Omental fat pad (tissue), 4 donors: ENCODE measurements around the gene PEF1. TPM values are rescaled to one million over a fixed set of nuclear protein-coding genes. Genes with fewer than 3 reads are reported as not detected.

ENCODE experiments used
- ATAC-seq: fragments of 150-250 bp; one replicate; pipeline ENCODE4 v1.9.1; 2016; ENCODE audit warnings: mild to moderate bottlenecking, moderate library complexity; ENCODE audit not compliant: low FRiP score
- DNase-seq: peaks from one replicate; pipeline ENCODE4 v3.0.0-alpha.2; 2019; ENCODE audit warnings: low spot score
- total RNA-seq, 4 donors: library from RNA; depleted of rRNA; stranded (reverse); fragments of >200 nt; gene quantifications; one replicate each; pipeline ENCODE4 v1.1.0, GENCODE V29; 2016
- TF ChIP-seq, protein P1 (sequence below), 3 donors: fragments of 450-650 bp; IDR thresholded peaks; one replicate each; pipeline ENCODE4 v1.5.1; 2016 to 2017; ENCODE audit warnings: antibody characterized with exemption in 3 of 3, mild to moderate bottlenecking in 3 of 3, moderate library complexity in 2 of 3

Gene PEF1
- total RNA-seq, 4 donors from 2014 or later, result 54.7 to 73.5 (median 67.3) TPM

DNA sequence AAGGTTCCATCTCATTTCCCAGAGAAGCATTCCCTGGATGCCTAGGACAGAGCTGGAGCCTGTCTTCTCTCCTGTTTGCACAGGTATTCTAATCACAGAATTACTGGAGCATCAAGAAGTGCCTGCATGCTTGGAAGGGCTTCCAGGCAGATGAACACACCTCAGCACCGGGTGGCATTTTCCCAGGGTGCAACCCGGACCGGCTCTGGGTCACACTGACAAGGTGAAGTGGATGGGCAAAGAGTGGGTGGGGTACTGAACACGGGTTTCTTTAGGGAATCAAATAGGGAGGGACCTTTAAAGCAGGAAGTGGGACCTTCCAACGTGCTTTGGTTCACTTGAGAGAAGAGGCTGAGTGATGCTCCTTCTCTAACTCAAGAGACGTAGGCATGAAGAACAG, 7.1 kb upstream of the PEF1 start:
- no peak for ATAC-seq
- DNase-seq, result no peak
- TF ChIP-seq, protein P1, sequence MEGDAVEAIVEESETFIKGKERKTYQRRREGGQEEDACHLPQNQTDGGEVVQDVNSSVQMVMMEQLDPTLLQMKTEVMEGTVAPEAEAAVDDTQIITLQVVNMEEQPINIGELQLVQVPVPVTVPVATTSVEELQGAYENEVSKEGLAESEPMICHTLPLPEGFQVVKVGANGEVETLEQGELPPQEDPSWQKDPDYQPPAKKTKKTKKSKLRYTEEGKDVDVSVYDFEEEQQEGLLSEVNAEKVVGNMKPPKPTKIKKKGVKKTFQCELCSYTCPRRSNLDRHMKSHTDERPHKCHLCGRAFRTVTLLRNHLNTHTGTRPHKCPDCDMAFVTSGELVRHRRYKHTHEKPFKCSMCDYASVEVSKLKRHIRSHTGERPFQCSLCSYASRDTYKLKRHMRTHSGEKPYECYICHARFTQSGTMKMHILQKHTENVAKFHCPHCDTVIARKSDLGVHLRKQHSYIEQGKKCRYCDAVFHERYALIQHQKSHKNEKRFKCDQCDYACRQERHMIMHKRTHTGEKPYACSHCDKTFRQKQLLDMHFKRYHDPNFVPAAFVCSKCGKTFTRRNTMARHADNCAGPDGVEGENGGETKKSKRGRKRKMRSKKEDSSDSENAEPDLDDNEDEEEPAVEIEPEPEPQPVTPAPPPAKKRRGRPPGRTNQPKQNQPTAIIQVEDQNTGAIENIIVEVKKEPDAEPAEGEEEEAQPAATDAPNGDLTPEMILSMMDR (IDR thresholded peaks at IDR 0.05), result no peak

DNA sequence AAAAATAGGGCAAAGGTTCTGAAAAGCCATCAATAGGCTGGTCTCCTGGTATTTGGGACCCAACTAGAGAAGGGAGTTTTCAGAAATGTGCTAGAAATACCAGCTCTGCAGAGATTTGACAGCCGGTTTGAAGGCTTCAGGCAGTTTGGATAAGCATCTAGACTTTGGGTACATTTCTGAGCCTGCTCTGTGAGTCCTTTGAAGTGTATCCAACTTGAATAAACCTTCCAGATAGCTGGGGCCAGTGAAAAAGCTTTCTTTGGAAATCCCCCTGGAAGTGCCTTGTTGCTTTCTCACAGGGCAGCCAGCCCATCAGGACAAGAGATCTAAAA, 6.4 kb upstream of the PEF1 start:
- TF ChIP-seq, protein P1 (IDR thresholded peaks at IDR 0.05), result no peak
- DNase-seq (no peak), ATAC-seq (no peak)

DNA sequence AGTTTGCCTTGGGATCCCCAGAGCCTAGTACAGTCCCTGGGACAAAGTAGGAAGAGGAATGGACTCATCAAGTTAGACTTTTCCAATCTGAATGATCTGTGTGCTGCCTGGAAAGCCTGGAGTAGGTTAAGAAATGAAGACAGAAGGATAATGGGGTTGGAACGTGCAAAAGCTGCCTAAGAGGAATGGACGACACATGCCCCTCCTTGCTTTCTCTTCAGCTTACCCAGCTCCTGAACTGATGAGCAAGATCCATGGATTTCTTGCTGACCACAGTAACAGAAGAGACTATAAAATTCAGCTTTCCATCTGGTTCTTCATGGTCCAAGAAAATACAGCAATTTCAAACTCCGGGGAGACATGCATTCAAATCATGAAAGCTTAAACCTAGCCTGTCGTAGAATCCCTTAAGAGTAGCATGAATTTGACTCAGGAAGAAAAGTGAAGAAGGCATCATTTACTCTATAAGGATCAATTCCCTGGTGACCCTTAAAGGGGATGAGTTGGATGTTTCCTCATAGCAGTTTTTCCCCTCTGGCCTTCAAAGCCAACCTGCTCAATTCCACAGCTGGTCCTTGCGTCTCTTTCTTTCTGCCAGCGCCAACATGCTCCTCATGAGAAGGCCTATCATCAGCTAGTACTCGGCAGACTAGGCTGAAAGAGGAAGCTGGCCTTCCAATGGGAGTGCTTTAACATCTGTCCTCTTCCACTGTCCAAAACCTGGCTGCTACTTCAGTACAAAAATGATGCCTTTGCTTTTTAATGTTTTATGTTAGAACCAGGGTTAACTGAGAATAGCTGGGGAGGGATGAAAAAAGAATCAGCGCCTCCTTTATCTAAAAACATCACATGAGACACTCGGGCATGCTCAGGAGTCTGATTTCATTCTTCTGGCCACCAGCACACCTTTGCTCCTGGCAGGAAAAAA, 5.7 kb upstream of the PEF1 start:
- DNase-seq (no peak), ATAC-seq (no peak)
- TF ChIP-seq, protein P1 (IDR thresholded peaks at IDR 0.05), result no peak

DNA sequence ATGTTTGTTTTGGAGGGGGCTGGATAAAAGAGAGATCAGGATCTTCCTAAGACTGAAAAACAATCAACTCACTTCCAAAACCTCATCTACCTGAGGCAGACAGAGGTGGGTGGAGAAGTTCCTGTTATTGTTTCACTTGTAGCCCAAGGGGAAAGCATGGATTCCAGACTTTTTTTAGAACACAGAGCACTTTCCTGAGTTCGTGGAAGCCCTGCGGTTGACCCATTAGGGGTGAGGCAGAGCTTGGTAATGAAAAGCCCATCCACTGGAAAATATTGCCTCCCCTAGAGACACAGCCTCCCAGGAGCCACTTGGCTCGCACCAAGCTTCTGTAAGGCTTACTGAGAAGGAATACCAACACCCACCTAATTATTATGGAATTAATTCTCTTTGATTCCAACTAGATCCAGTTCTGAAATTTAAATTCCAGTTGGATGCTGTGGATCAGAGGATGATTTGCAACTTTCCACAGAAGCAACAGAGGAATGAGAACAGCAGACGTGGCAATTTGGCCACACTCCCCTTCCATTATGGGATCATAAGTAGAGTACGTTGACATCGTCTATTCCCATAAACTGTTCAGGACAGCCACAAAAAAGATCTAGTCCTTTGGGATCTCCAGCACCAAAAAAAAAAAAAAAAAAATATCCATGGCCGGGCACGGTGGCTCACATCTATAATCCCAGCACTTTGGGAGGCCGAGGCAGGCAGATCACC, 4.1 kb upstream of the PEF1 start:
- TF ChIP-seq, protein P1 (IDR thresholded peaks at IDR 0.05), result no peak
- ATAC-seq (no peak), DNase-seq (no peak)

DNA sequence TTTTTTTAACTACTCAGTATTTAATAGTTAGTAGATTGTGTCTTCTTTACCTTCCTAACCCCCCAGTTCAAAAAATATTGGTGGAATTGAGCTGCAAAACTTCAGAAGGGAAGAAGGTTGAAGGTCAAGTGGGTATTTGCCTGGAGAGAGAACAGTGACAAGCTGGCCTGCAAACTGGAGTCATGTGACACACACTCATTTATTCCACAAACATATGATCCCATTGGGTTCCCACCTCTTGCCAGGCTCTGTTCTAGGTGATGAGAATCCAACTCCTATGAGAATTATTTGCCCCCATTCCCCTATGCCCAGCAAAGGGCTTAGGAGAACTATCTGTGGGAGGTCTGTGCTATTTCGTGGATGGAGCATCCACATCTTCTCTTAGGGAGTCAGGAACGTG, 3.5 kb upstream of the PEF1 start:
- TF ChIP-seq, protein P1 (IDR thresholded peaks at IDR 0.05), result no peak
- ATAC-seq, result no peak
- DNase-seq, result no peak

DNA sequence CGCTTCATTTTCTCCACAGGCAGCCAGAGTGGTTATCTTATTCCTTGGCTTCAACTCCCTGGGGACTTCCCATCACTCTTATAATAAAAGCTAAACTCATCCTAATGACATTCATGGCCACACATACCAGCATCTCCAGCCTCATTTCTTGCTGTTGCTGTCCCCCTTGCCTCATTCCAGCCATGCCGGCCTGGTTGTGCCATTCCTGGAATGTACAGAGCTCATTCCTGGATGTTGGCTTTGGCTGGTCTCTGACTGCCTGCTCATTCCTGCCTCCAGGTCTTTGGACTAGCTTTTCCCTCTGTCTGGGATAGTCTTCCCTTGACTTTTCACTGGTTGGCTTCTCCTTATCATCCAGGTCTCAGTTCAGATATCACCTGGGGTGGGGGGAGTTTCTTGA, 2.4 kb upstream of the PEF1 start:
- no peak for DNase-seq
- TF ChIP-seq, protein P1 (IDR thresholded peaks at IDR 0.05), result no peak
- no peak for ATAC-seq
